Left lung (tissue), 10 donors: ENCODE measurements around the gene CRIM1. TPM values are rescaled to one million over a fixed set of nuclear protein-coding genes. Genes with fewer than 3 reads are reported as not detected.

ENCODE experiments used
- ATAC-seq: fragments of 200-7000 bp; cut with Tn5 transposase; one replicate; pipeline ENCODE4 v1.9.1; 2020; ENCODE audit warnings: moderate library complexity
- DNase-seq, 4 donors: peaks; one replicate each; pipeline ENCODE4 v3.0.0-alpha.2; 2013 to 2020
- H3K27ac ChIP-seq, 2 donors: fragments of 200-600 bp; sonication (generic) in 1 of 2; one replicate each; pipeline versions ENCODE4 v1.5.0 to v1.8.0; 2020 to 2021
- H3K27me3 ChIP-seq, 2 donors: fragments of 200-600 bp; sonication (generic) in 1 of 2; one replicate each; pipeline versions ENCODE4 v1.5.0 to v1.8.0; 2020 to 2021
- H3K36me3 ChIP-seq, 2 donors: fragments of 200-600 bp; sonication (generic) in 1 of 2; one replicate each; pipeline versions ENCODE4 v1.5.0 to v1.8.0; 2020 to 2021
- H3K4me1 ChIP-seq, 2 donors: fragments of 200-600 bp; one replicate each; pipeline ENCODE4 v1.8.0; 2021
- H3K4me3 ChIP-seq, 2 donors: fragments of 200-600 bp; sonication (generic) in 1 of 2; one replicate each; pipeline versions ENCODE4 v1.5.0 to v1.8.0; 2020 to 2021; ENCODE audit warnings: mild to moderate bottlenecking in 1 of 2
- H3K9me3 ChIP-seq, 2 donors: fragments of 200-600 bp; sonication (generic) in 1 of 2; one replicate each; pipeline versions ENCODE4 v1.5.0 to v1.8.0; 2020 to 2021
- intact Hi-C, 2 donors: fragments of 100-400 bp; cut with DNase I; formaldehyde crosslinking; loops; one replicate each; pipeline versions ENCODE4 v1.11.2 to v1.14.2; 2022
- polyA plus RNA-seq, 6 donors: library from polyadenylated mRNA; unstranded; fragments of 120-200 nt; gene quantifications; one replicate each; pipeline ENCODE4 v1.2.1, GENCODE V29; 2013; ENCODE audit not compliant: insufficient read length in 6 of 6
- total RNA-seq, 2 donors: library from RNA; stranded (reverse); fragmentation: NEBNext Ultra II Directional; extraction: Animal tissue kit (Norgen Biotek cat#: 25700); gene quantifications; one replicate each; pipeline ENCODE4 v1.2.1, GENCODE V29; 2021
- TF ChIP-seq, protein P1 (sequence below), 2 donors: fragments of 200-600 bp; sonication (generic) in 1 of 2; IDR thresholded peaks; one replicate each; pipeline versions ENCODE4 v1.5.0 to v1.8.0; 2021; ENCODE audit warnings: antibody characterized with exemption in 2 of 2
- donor health status: DM: no; HTN: yes; CAD: no.
- donor health status: DM: no; HTN: no; CAD: no.

The CRIM1 gene
- total and polyA plus RNA-seq, 8 donors = 28.7 to 72.9 (median 31.4) TPM

DNA sequence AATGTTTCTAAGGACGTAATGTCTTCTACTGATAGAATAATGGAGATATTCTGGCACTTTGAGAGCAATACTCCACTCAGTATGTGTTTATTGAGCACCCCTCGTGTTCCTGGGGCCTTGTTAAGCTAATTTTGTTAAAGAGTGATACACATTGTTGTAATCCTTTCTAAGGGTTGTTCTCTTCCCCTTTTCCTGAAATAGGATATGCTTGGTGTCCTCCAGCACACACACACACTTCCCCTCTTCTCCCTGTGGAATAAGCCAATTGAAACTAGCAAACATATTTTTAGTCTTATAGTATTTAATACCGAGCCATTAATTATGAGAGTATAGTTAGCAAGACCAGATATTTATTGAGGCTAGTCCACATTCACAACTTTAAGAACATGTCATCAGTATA is 114.1 kb downstream of the CRIM1 start:
- Histone ChIP-seq H3K27ac (no peak overlapping the region), H3K9me3 (peaks cover 0 to 14% of the 10 kb centered on the region in 2 donors), H3K36me3 (peaks cover 0 to 9% of the 10 kb centered on the region in 2 donors), H3K4me1 (no peaks in the 10 kb centered on the region), H3K27me3 (no peaks in the 10 kb centered on the region), H3K4me3 (no peak overlapping the region)
- DNase-seq (no peak), ATAC-seq (no peak)
- intact Hi-C loops = no loop called here
- TF ChIP-seq, protein P1, sequence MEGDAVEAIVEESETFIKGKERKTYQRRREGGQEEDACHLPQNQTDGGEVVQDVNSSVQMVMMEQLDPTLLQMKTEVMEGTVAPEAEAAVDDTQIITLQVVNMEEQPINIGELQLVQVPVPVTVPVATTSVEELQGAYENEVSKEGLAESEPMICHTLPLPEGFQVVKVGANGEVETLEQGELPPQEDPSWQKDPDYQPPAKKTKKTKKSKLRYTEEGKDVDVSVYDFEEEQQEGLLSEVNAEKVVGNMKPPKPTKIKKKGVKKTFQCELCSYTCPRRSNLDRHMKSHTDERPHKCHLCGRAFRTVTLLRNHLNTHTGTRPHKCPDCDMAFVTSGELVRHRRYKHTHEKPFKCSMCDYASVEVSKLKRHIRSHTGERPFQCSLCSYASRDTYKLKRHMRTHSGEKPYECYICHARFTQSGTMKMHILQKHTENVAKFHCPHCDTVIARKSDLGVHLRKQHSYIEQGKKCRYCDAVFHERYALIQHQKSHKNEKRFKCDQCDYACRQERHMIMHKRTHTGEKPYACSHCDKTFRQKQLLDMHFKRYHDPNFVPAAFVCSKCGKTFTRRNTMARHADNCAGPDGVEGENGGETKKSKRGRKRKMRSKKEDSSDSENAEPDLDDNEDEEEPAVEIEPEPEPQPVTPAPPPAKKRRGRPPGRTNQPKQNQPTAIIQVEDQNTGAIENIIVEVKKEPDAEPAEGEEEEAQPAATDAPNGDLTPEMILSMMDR (IDR thresholded peaks at IDR 0.05) = no peak

DNA sequence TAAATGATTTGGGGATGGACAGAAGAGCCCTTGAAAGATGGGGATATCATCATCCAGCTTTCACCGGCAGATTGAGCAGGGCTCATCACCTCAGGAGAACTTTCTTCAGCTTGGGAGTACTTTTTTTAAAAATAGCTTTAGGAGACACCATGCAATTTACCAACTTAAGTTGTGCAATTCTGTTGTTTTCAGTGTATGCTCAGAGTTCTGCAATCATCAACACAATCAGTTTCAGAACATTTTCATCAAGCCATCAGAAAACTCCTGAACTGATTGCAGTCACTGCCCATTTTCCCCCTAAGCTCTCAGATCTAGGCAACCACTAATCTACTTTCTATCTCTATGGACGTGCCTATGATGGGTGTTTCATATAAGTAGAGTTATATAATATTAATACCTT is 117.7 kb downstream of the CRIM1 start:
- intact Hi-C loops = no loop called here
- no peak overlapping the region for H3K27ac ChIP-seq
- peaks cover 0 to 10% of the 10 kb centered on the region in 2 donors for H3K36me3 ChIP-seq
- no peak for ATAC-seq
- no peak overlapping the region for H3K4me3 ChIP-seq
- peaks cover 0 to 34% of the 10 kb centered on the region in 2 donors for H3K9me3 ChIP-seq
- no peaks in the 10 kb centered on the region for H3K27me3 ChIP-seq
- TF ChIP-seq, protein P1 (IDR thresholded peaks at IDR 0.05) = no peak
- peaks cover 4 to 13% of the 10 kb centered on the region in 2 donors for H3K4me1 ChIP-seq
- DNase-seq = no peak

DNA sequence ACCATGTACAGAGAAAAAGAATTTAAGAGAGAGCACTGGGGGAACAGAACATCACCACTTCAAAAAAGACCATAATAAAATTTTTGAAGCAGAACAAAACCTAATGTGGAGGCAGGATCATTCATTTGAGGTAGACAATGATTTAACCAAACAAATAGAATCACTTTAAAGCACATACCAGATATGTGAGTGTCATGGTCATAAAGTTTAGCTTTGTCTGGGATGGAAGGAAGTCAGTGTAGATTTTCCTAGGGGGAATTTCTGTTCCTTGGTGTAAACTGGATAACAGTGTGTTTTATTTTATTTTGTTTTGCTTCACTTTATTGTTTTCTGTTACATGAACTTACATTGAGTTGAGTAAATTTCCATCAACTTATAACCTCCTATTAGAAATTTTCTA is 120.8 kb downstream of the CRIM1 start:
- intact Hi-C loops = no loop called here
- Histone ChIP-seq H3K27ac (no peak overlapping the region), H3K36me3 (peaks cover 0 to 33% of the 10 kb centered on the region in 2 donors), H3K9me3 (peaks cover 0 to 34% of the 10 kb centered on the region in 2 donors), H3K4me1 (peaks cover 7 to 21% of the 10 kb centered on the region in 2 donors), H3K27me3 (no peaks in the 10 kb centered on the region), H3K4me3 (no peak overlapping the region)
- DNase-seq (no peak), ATAC-seq (no peak)
- TF ChIP-seq, protein P1 (IDR thresholded peaks at IDR 0.05) = no peak

GRCh38 chr2:36477315-36477714 is 121.7 kb downstream of the CRIM1 start:
- H3K9me3 ChIP-seq = peaks cover 0 to 34% of the 10 kb centered on the region in 2 donors
- DNase-seq (no peak), ATAC-seq (peak; percentile 15)
- no peak overlapping the region for H3K4me3 ChIP-seq
- intact Hi-C loops = no loop called here
- H3K4me1 ChIP-seq = peaks cover 8 to 23% of the 10 kb centered on the region in 2 donors
- TF ChIP-seq, protein P1 (IDR thresholded peaks at IDR 0.05) = no peak
- H3K27me3 ChIP-seq = no peaks in the 10 kb centered on the region
- peaks cover 0 to 34% of the 10 kb centered on the region in 2 donors for H3K36me3 ChIP-seq
- H3K27ac ChIP-seq = peak overlapping the region in 1 of 2 donors; percentile 39

DNA sequence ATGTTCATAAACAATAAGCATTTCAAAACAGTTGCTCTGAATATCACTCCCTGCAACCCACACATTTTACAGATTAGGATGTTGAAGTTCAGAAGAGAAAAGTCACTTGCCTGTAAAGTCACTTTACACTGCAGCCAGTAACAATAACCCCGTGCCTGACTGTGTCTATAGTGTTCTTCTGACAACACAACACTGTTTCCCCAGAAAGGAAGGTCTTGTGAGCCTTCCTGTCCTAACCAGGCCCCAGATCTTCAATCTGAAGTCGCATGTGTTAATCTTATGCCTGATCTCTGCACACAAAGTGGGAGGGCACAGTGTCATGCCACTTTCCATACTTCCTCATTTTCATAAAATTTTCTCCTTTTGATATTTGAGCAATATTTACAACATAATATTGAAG is 122.2 kb downstream of the CRIM1 start:
- Histone ChIP-seq H3K36me3 (peaks cover 0 to 34% of the 10 kb centered on the region in 2 donors), H3K27me3 (no peaks in the 10 kb centered on the region)

More for the DNA sequence above, 122.2 kb downstream of the CRIM1 start:
- TF ChIP-seq, protein P1 (IDR thresholded peaks at IDR 0.05) = no peak
- Histone ChIP-seq H3K4me1 (peaks cover 12 to 27% of the 10 kb centered on the region in 2 donors), H3K9me3 (peaks cover 0 to 34% of the 10 kb centered on the region in 2 donors), H3K4me3 (no peak overlapping the region), H3K27ac (peak overlapping the region; percentile 10 to 39)
- DNase-seq (no peak), ATAC-seq (peak; percentile 46)
- intact Hi-C loops = no loop called here
